NOMO-1 treated with DMSO at 0.1 percent for 48 hours (cell line): ENCODE data around the gene MIER3.
"Not testable (repeated sequence)": the region's sequence is repeated elsewhere in the genome, so short reads cannot be mapped to it uniquely, and the experiment has no call there.

ENCODE experiments used
- DNase-seq: peaks from one replicate; lab custom pipeline; 2025; ENCODE audit not compliant: unreplicated experiment; lab: John Stamatoyannopoulos, UW

The MIER3 gene

GRCh38 chr5:56951946-56952691, at the start of gene MIER3:
TSS of gene MIER3 (minus strand) at chr5:56952123. CDS start at chr5:56952102, 21 bp downstream.
- DNase-seq, result peak; percentile 50

GRCh38 chr5:56995596-56995995, 43.7 kb upstream of the MIER3 start:
- no peak for DNase-seq

- DNase-seq, result no peak
Observed at GRCh38 chr5:56993241-56993640, 41.3 kb upstream of the MIER3 start.

DNA sequence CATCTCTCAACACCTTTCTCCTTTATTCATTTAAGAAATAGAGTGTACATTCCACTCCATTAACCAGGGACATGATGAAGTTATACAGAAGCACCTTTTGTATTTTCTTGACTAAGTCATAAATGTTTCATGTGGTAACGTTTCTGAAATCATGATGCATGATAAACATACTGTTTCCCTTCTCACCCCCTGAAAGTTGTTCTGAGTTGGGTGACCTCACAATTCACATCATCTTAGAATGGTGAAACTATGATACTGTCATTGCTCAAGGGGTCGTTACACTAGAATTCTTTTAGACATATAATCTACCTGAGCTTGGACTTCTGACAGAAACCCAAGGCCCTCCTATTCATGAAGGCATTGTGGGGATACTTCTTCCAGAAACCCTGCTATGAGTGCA, 37.8 kb upstream of the MIER3 start:
- no peak for DNase-seq

GRCh38 chr5:56988490-56988889, 36.6 kb upstream of the MIER3 start:
- DNase-seq, result no peak

DNA sequence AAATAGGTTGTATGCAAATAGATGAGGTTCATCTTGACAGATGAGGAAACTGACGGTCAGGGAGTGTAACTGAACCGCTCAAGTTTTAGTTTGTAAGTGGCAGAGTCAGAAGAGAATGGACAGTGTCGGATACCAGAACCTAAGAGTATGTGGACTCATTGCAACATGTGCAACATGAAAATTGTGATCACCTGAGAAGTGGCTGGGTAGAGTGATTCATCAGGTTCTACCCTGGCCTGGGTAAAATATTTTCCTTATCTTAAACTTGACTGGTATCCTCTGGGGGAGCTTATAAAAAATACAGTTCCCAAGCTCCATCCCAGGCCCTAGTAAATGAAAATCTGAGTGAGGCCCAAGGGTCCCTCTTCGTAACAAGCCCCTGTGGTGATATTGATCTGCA, 35.2 kb upstream of the MIER3 start:
- no peak for DNase-seq

DNA sequence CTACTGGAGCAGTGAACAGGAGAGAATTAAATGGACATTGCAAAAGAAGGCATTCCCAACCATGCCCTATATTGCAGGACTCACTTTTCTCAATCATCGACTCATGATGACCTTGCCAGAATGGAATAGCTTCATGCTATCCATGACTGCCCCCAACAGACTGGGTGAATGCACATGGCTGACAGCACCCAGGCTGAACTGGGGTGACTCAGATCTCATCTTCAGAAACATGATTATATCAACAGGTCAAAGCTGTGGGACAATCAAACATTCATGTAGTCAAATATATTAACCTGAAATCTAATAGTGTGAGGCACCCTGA, 34.7 kb upstream of the MIER3 start:
- DNase-seq, result no peak

GRCh38 chr5:56985936-56986625, 34.2 kb upstream of the MIER3 start:
- peak; percentile 84 for DNase-seq

DNA sequence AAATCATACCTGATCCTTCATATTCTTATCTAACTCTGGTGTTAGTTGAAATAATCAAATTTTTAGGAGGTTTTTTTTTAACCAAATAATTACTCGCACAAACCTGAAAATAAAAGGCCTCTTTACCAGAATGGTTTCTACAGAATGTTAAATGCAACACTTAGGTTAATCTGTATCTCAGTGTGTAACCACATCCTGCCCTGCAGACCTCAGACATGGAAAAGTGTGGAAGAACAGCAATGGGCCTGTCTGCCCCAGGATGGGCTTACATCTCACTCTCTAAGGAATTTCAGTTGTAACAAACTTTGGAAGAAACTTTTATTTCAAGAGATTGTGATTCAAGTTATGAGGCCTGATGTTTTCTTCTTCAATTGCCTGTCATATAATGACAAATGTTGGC, 32.5 kb upstream of the MIER3 start:
- DNase-seq, result no peak

DNA sequence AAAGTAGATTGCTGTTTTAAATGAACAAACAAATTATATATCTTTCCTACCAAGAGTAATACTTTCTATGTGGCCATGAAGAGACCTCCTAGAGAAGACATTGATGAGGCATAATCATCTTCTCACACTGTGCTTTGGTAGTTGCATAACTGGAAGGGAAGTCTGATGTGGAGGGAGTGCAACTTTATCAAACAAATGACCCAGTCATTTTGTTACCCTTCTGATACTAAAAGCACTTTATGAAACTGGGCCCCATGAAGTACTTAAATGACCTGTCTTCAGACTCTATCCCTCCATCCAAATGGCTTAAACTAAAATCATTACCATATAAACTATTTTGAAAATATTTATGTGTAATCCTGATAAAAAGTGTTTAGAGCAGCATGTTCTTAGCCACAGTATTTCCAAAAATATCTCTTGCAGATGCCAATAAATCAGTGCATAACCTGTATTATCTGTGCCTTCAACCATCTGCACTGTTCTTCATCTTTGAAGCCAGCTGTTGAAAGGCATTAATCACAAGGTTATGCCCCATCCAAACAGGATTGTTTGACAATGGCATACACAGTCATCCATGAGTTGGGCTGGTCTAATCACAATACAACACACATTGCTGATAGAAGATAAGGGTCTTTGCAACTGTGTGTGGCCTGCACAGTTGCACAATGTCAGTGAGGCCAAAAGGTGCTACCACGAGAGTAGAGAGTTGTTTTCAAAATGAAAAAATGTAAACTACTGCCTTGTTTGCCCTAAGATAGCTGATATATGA, 31.9 kb upstream of the MIER3 start:
- DNase-seq, result no peak

GRCh38 chr5:56981548-56982315, 29.8 kb upstream of the MIER3 start:
- no peak for DNase-seq

DNA sequence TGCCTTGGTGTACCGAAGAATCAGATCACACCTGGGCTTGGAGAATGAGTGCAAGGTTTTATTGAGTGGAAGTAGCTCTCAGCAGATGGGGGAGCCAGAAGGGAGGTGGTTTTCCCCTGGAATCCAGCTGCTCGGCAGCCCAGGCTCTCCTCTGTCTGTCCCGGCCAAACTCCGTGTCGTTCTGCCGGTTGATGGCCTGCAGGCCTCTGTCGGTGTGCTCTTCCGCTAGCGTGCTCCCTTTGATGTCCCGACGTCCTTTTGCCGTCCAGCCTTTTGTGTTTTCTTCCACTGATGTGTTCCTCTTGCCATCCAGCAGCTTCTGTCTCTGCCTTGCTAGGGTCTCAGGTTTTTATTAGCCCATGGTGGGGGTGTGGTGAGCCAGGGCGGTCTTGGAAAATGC, 28.0 kb upstream of the MIER3 start:
- DNase-seq, result no peak

DNA sequence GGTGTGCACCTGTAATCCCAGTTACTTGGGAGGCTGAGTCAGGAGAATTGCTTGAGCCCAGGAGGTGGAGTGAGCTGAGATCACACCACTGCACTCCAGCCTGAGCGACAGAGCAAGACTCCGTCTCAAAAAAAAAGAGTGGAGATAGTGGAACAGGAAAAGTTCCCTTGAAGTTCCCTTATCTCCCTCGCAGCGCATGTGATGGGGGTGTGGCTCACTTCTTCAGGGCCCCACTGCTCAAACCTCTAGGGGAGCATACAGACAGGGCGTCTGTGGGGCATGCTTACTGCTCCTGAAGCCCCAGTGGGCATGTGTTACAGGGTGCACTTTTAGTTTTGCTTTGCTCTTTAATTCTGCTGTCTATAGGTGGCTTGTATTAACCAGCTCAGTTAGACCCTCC, 27.6 kb upstream of the MIER3 start:
- DNase-seq, result not testable (repeated sequence)

DNA sequence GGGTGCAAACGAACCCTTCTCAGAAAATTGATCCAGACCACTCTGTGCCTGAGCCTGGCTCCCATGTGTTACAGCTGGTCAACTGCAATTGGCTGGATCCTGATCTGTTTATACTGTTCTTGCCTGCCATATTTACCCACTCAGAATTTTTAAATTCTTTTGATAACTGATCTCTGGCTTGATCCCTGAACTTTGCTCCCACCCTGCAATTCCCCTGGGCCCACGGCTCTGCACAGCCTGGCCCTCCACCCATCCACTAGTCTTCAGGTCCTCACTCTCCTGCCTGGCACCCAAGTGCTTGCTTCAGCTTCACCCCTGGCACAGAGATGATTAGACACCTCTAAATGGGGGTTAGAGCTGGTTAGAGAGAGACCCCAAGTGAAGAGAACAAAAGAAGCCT, 25.9 kb upstream of the MIER3 start:
- no peak for DNase-seq

- DNase-seq, result no peak
Observed at GRCh38 chr5:56977021-56977420, 25.1 kb upstream of the MIER3 start.

DNA sequence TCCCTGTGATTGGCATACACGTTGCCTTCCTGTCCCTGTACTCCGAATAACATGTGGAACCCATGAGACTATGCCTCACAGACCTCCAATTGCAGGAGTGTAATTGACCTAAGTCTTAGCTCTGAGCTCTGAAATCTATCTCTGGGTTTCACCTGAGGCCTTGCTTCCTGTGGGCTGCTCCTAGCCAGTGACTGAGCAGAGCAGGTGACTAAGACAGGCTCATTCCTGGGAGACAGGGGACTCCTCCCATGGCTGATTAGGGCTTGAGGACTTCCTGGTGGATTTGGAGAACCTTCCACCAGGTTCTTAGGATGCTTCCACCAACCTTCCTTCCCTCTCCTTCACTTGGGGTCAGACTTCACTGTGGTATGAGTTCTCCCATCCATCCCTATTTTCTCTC, 22.3 kb upstream of the MIER3 start:
- DNase-seq, result no peak

- DNase-seq, result no peak
Observed at GRCh38 chr5:56973473-56973872, 21.6 kb upstream of the MIER3 start.

DNA sequence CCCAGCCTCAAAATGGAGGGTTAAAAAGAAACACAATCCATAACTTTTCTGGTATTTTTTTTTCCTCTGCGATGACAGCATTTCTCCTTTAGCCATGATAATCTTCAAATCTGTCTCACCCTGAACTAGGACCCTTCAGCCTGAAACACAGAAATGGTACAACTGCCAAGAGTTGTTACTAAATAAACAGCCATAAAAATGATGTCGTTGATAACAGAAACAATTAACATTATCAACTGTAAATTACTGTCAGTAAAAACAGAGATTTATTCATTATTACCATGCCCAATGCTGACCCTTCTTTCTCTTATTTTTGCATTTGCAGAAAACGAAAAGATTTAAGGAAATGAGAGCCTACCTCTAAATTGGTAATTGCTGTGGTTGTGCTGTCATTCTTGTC, 19.4 kb upstream of the MIER3 start:
- DNase-seq, result no peak

- DNase-seq, result no peak
Observed at GRCh38 chr5:56964173-56964572, 12.2 kb upstream of the MIER3 start.

DNA sequence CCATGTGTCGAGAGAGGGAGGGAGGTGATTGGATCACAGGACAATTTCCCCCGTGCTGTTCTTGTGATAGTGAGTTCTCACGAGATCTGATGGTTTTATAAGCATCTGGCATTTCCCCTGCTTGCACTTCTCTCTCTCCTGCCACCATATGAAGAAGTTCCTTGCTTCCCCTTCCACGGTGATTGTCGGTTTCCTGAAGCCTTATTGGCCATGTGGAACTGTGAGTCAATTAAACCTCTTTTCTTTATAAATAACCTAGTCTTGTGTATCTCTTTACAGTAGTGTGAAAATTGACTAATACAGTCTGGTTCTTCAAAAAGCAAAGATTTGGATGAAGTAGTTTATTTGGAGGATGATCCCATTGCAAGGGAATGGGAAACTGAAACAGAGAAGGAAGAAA, 11.3 kb upstream of the MIER3 start:
- peak; percentile 30 for DNase-seq

DNA sequence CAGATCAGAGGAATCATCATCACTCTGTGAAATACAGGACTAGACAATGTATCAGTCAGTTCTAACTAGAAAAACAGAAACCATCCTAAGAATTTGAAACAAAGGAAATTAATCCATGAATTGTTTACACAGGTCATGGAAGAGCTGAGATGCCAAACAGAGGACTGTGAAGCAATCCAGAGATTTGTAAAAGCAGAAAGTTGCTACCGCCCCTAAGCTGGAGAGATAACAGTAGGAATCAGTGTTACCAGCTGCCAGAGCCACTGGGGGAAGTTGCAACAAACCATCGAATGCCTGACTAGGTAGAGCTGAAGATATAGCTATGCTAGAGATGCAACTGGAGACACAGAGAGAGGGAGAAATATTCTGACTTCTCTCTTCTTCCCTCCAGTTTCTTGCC, 10.4 kb upstream of the MIER3 start:
- no peak for DNase-seq
